WTC11 (cell line): ENCODE data around the gene NNAT.

Experiments used
- CREM ChIP-seq: sonication (generic); formaldehyde crosslinking; IDR thresholded peaks from 2 replicates; pipeline ENCODE4 v1.8.1; 2022; ENCODE audit warnings: mild to moderate bottlenecking, missing genetic modification reagents, moderate library complexity
- CTCF ChIP-seq: fragments of 200-600 bp; IDR thresholded peaks from 2 replicates; pipeline ENCODE4 v1.8.0; 2022; ENCODE audit warnings: antibody characterized with exemption
- ESRRA ChIP-seq: sonication (generic); formaldehyde crosslinking; IDR thresholded peaks from 2 replicates; pipeline ENCODE4 v1.8.1; 2022; ENCODE audit warnings: mild to moderate bottlenecking, missing genetic modification reagents, borderline replicate concordance
- IRF1 ChIP-seq: sonication (generic); formaldehyde crosslinking; IDR thresholded peaks from 2 replicates; pipeline ENCODE4 v1.8.0; 2023; ENCODE audit warnings: missing genetic modification reagents
- NR2C2 ChIP-seq: sonication (generic); formaldehyde crosslinking; IDR thresholded peaks from 2 replicates; pipeline ENCODE4 v1.8.0; 2022; ENCODE audit warnings: mild to moderate bottlenecking, missing genetic modification reagents
- TEAD1 ChIP-seq: sonication (generic); formaldehyde crosslinking; IDR thresholded peaks from 2 replicates; pipeline ENCODE4 v1.8.0; 2022; ENCODE audit warnings: mild to moderate bottlenecking, missing genetic modification reagents
- ZBTB43 ChIP-seq: sonication (generic); formaldehyde crosslinking; IDR thresholded peaks from 2 replicates; pipeline ENCODE4 v1.8.1; 2023; ENCODE audit warnings: mild to moderate bottlenecking, missing genetic modification reagents
- ZNF121 ChIP-seq: sonication (generic); formaldehyde crosslinking; IDR thresholded peaks from 2 replicates; pipeline ENCODE4 v1.8.0; 2023; ENCODE audit warnings: missing genetic modification reagents

GRCh38 chr20:37531856-37532255 is 10.8 kb downstream of the NNAT start:
- TF ChIP-seq TEAD1 (CRISPR knock-in tag), result no peak
- no peak for TF ChIP-seq CTCF
- TF ChIP-seq IRF1 (CRISPR knock-in tag), result no peak
- no peak for TF ChIP-seq ZBTB43 (CRISPR knock-in tag)
- TF ChIP-seq CREM (CRISPR knock-in tag), result no peak
- TF ChIP-seq NR2C2, result no peak
- TF ChIP-seq ZNF121, result no peak
- no peak for TF ChIP-seq ESRRA (CRISPR knock-in tag)
